ENCODE results near the gene IMMP2L.
"Not testable (repeated sequence)": the region's sequence is repeated elsewhere in the genome, so short reads cannot be mapped to it uniquely, and the experiment has no call there.

The IMMP2L gene

DNA sequence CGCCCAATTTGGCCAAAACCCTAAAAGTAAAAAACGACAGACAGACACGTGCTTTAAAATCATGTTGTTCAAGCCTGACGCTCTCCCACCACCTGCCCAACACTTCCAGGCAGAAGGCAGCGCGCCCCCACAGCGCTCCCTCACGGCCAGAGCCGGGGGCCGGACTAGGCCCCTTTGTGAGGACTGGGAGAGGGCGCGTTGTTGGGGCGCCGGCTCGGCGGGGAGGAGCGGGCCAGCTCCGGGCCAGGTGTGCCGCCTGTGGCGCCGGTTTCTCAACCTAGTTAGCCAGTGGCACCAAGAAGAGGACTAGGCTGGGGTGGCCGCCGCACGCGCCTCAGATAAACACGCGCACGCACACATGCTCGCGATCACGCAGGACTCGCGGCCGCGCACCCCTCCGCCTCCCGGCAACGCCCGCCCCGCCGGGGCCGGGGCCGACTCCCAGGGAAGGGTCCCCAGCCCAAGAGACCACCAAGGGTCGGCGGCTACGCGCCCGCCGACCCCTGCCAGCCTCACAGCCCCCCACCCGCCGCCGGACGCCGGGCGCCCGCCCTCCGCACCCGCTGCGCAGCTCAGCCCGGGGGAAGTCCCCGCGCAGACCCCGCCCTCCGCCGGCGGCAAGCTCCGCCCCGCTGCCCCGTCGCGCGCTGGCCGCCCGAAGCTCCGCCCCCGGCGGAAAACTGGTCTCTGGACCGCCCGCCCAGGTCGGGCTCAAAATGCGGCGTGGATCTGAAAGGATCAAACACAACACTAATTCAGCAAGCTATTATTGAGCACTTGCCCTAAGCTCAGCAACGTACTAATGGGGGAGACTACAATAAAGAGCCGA, at the start of gene IMMP2L:
IMMP2L (minus strand) TSS at position 589 of the 829 bp plus-strand sequence.
- H3K27ac ChIP-seq = peak within 1 kb of the TSS; percentile 85
- TF ChIP-seq, protein P1, sequence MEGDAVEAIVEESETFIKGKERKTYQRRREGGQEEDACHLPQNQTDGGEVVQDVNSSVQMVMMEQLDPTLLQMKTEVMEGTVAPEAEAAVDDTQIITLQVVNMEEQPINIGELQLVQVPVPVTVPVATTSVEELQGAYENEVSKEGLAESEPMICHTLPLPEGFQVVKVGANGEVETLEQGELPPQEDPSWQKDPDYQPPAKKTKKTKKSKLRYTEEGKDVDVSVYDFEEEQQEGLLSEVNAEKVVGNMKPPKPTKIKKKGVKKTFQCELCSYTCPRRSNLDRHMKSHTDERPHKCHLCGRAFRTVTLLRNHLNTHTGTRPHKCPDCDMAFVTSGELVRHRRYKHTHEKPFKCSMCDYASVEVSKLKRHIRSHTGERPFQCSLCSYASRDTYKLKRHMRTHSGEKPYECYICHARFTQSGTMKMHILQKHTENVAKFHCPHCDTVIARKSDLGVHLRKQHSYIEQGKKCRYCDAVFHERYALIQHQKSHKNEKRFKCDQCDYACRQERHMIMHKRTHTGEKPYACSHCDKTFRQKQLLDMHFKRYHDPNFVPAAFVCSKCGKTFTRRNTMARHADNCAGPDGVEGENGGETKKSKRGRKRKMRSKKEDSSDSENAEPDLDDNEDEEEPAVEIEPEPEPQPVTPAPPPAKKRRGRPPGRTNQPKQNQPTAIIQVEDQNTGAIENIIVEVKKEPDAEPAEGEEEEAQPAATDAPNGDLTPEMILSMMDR (conservative IDR thresholded peaks at IDR 0.05) = peak; percentile 57

DNA sequence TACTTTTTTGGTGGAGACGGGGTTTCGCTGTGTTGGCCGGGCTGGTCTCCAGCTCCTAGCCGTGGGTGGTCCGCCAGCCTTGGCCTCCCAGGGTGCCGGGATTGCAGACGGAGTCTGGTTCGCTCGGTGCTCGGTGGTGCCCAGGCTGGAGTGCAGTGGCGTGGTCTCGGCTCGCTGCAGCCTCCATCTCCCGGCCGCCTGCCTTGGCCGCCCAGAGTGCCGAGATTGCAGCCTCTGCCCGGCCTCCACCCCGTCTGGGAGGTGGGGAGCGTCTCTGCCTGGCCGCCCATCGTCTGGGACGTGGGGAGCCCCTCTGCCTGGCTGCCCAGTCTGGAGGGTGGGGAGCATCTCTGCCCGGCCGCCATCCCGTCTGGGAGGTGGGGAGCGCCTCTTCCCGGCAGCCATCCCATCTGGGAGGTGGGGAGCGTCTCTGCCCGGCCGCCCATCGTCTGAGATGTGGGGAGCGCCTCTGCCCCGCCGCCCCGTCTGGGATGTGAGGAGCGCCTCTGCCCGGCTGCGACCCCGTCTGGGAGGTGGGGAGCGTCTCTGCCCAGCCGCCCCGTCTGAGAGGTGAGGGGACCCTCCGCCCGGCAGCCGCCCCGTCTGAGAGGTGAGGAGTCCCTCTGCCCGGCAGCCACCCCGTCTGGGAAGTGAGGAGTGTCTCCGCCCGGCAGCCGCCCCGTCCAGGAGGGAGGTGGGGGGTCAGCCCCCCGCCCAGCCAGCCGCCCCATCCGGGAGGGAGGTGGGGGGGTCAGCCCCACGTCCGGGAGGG, 47.4 kb upstream of the IMMP2L start:
- H3K27ac ChIP-seq = not testable (repeated sequence)

DNA sequence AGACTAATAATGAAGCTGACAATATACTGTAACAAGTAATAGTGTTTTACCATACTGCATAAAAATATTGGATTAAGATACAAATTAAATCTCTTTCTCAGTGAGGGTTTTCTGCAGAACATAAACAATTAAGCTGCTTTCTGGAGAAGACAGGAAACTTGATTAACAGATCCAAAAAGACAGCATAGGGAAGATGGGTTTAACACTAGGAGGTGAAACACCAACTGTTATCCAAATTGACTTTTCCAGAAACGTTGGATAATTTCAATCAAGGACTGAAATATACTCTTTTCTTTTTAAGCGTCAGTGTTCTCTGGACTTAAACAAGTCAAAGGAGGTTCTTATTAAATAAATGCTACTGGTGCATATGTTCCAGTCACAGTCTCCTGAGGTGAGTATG, 45.3 kb upstream of the IMMP2L start:
- TF ChIP-seq, protein P1 (conservative IDR thresholded peaks at IDR 0.05) = no peak
- no peak overlapping the region for H3K27ac ChIP-seq

DNA sequence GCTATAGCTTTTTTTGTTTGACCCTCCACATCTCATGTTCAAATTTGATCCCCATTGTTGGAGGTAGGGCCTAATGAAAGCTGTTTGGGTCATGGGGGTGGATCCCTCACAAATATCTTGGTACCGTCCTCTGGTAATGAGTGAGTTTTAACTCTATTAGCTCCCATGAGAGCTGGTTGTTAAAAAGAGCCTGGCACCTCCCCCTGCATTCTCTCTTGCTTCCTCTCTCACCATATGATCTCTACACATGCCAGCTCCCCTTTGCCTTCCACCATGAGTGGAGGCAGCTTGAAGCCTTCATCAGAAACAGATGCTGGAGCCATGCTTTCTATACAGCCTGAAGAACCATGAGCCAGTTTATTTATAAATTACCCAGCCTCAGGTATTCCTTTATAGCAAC, 43.0 kb upstream of the IMMP2L start:
- TF ChIP-seq, protein P1 (conservative IDR thresholded peaks at IDR 0.05) = no peak
- no peak overlapping the region for H3K27ac ChIP-seq

DNA sequence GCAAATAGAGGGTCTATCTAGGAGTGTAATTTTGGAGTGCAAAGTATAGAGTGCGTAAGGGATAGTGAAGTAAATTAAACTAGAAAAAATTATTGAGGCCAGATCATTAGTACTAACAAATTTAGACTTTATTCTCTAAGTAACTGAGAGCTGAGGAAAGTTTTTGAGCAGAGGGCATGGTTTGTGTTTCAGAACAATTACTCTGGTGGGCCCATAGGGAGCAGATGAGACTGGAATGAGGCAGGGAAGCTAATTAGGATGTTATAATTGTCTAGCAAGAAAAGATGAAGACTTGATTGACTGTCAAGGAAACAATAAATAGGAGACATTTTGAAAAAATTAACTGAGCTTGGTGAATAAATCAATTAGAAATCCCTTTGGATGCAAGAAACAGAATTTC, 37.8 kb upstream of the IMMP2L start:
- TF ChIP-seq, protein P1 (conservative IDR thresholded peaks at IDR 0.05) = no peak
- H3K27ac ChIP-seq = no peak overlapping the region

DNA sequence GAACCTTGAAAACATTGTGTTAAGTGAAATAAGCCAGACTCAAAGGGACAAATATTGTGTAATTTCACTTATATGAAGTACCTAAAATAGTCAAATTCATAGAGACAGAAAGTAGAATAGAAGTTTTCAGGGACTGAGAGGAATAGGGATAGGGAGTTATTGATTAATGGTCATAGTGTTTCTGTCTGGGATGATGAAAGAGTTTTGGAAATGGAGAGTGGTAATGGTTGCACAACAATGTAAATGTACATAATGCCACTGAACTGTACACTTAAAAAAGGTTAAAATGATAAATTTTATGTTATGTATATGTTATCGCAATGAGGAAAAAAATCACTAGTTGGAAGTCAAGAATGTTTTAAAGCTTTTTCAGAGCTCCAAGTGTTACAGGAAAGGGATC, 33.5 kb upstream of the IMMP2L start:
- no peak overlapping the region for H3K27ac ChIP-seq
- TF ChIP-seq, protein P1 (conservative IDR thresholded peaks at IDR 0.05) = no peak

DNA sequence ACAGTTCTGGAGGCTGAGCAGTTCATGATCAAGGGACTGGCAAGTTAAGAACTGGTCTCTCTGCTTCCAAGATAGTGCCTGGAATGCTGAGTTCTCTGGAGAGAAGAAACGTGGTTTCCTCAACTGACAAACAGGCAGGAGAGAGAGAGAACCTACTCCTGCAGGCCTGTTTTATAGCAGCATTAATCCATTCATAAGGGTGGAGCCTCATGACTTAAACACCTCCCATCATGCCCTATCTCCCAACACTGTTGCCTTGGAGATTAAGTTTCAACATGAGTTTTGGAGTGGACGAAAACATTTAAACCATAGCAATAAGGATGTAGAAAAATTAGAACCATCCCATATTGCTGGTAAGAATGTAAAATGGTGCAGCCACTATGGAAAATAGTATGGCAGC, 32.3 kb upstream of the IMMP2L start:
- TF ChIP-seq, protein P1 (conservative IDR thresholded peaks at IDR 0.05) = no peak
- no peak overlapping the region for H3K27ac ChIP-seq

DNA sequence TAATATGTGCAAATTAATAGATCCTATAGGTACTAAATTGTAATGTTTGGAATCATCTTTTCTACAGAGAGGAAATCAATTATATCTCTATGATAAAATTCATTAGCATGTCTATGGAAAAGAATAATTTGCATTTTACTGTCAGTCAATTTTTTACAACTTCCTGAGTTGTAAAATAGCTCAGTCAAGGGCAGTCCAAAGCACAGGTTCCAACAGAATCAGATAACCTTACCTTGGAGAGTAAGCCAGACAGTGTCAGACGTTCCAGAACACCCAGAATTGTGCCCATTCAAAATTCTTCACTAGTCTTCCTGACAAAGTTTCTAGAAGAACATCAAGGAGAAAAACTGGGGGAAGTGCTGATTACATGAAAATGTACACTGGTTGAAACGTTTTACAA, 31.1 kb upstream of the IMMP2L start:
- TF ChIP-seq, protein P1 (conservative IDR thresholded peaks at IDR 0.05) = no peak
- peak overlapping the region; percentile 61 for H3K27ac ChIP-seq
